Sigmoid colon (tissue), 7 donors: ENCODE results near the gene CWC27. TPM values are rescaled to one million over a fixed set of nuclear protein-coding genes. Genes with fewer than 3 reads are reported as not detected.

ENCODE experiments used
- DNase-seq: peaks from one replicate; pipeline ENCODE4 v3.0.0-alpha.2; 2019
- H3K27ac ChIP-seq, 4 donors: fragments of 200-600 bp; sonication (generic); one replicate each; pipeline ENCODE4 v1.5.1; 2016 to 2019; ENCODE audit warnings: mild to moderate bottlenecking in 1 of 4
- H3K27me3 ChIP-seq, 3 donors: fragments of 200-600 bp; sonication (generic); one replicate each; pipeline ENCODE4 v1.5.1; 2019; ENCODE audit warnings: mild to moderate bottlenecking in 1 of 3
- H3K36me3 ChIP-seq, 4 donors: fragments of 200-600 bp; sonication (generic); one replicate each; pipeline ENCODE4 v1.5.1; 2016 to 2019
- H3K4me1 ChIP-seq, 4 donors: fragments of 200-600 bp; sonication (generic); one replicate each; pipeline ENCODE4 v1.5.1; 2017 to 2019
- H3K4me3 ChIP-seq, 4 donors: fragments of 200-600 bp; sonication (generic); one replicate each; pipeline ENCODE4 v1.5.1; 2017 to 2019; ENCODE audit warnings: mild to moderate bottlenecking in 2 of 4, moderate library complexity in 1 of 4
- H3K9me3 ChIP-seq, 4 donors: fragments of 200-600 bp in 3 of 4; sonication (generic) in 3 of 4; one replicate each; pipeline versions ENCODE4 v1.5.1 to v1.6.1; 2013 to 2019
- EP300 ChIP-seq, 4 donors: sonication (generic); formaldehyde crosslinking; IDR thresholded peaks; one replicate each; pipeline ENCODE4 v1.6.1; 2017; ENCODE audit warnings: antibody characterized with exemption in 4 of 4
- POLR2A ChIP-seq, 2 donors: fragments of 450-650 bp; IDR thresholded peaks; one replicate each; pipeline ENCODE4 v1.6.1; 2016; ENCODE audit warnings: antibody characterized with exemption in 2 of 2, mild to moderate bottlenecking in 2 of 2, moderate library complexity in 2 of 2
- POLR2AphosphoS5 ChIP-seq, 4 donors: sonication (generic); formaldehyde crosslinking; IDR thresholded peaks; one replicate each; pipeline ENCODE4 v1.6.1; 2017; ENCODE audit warnings: antibody characterized with exemption in 4 of 4
- WGBS, 2 donors: extraction: QIAGEN DNeasy Blood & Tissue Kit; methylation state at CpG; one replicate each; pipeline ENCODE4 v1.1.7; 2013; 5-methylcytosine and 5-hydroxymethylcytosine counted together
- intact Hi-C: fragments of 100-400 bp; cut with DNase I; formaldehyde crosslinking; loops from one replicate; pipeline ENCODE4 v1.15.1; 2023
- polyA plus RNA-seq, 3 donors: library from polyadenylated mRNA; stranded (reverse); fragments of 200-250 nt; gene quantifications; one replicate each; pipeline ENCODE4 v1.2.3, GENCODE V29; 2013
- total RNA-seq, 4 donors: library from RNA; depleted of rRNA; stranded (reverse); fragments of >200 nt; gene quantifications; one replicate each; pipeline ENCODE4 v1.1.0, GENCODE V29; 2016
- TF ChIP-seq, protein P1 (sequence below), 4 experiments: fragments of 450-650 bp in 3 of 4; fragments of 200-600 bp in 1 of 4; IDR thresholded peaks; one replicate each; pipeline ENCODE4 v1.5.1; 2016 to 2019; ENCODE audit warnings: antibody characterized with exemption in 4 of 4, mild to moderate bottlenecking in 3 of 4, moderate library complexity in 2 of 4
- donor health status: healthy with polysubstance abuse.
- donor health status: Bipolar disorder and iron deficiency.
- donor health status: healthy.

CWC27 gene
- total and polyA plus RNA-seq, 7 donors, result 11.3 to 27.7 (median 18.9) TPM

DNA sequence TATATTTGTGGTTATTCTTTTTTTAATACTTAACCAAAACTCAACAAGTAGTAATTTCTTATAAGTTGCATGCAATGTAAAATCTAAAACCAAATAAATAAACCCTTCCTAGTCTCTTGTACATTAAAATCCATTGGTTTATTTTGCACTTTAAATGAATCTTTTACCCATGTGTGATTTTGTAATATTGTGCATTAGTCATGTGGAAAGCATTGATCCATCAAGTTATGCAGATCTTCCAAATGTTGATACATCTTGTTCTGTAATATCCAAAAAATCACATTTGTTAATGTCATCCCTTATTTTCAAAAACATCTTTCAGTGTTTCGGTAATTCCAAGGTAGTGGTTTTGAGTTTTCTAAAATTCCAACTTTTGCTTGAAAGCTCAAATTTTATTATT lies 63.3 kb downstream of the CWC27 start:
- H3K27ac ChIP-seq, result no peak overlapping the region
- 99% methylated on average over 1 of the region's 1 CpG for WGBS, 2 donors
- H3K27me3 ChIP-seq, result no peaks in the 10 kb centered on the region
- TF ChIP-seq EP300 (IDR thresholded peaks at IDR 0.05), result no peak
- no peak for TF ChIP-seq POLR2AphosphoS5 (IDR thresholded peaks at IDR 0.05)
- no peak for TF ChIP-seq POLR2A (IDR thresholded peaks at IDR 0.05)
- TF ChIP-seq, protein P1, sequence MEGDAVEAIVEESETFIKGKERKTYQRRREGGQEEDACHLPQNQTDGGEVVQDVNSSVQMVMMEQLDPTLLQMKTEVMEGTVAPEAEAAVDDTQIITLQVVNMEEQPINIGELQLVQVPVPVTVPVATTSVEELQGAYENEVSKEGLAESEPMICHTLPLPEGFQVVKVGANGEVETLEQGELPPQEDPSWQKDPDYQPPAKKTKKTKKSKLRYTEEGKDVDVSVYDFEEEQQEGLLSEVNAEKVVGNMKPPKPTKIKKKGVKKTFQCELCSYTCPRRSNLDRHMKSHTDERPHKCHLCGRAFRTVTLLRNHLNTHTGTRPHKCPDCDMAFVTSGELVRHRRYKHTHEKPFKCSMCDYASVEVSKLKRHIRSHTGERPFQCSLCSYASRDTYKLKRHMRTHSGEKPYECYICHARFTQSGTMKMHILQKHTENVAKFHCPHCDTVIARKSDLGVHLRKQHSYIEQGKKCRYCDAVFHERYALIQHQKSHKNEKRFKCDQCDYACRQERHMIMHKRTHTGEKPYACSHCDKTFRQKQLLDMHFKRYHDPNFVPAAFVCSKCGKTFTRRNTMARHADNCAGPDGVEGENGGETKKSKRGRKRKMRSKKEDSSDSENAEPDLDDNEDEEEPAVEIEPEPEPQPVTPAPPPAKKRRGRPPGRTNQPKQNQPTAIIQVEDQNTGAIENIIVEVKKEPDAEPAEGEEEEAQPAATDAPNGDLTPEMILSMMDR (IDR thresholded peaks at IDR 0.05), result no peak
- intact Hi-C loops, result no loop called here
- no peak overlapping the region for H3K4me3 ChIP-seq
- no peak for DNase-seq
- H3K36me3 ChIP-seq, result no peaks in the 10 kb centered on the region
- peaks cover 0 to 27% (median 11%) of the 10 kb centered on the region in 4 donors for H3K4me1 ChIP-seq
- no peaks in the 10 kb centered on the region for H3K9me3 ChIP-seq

- Histone ChIP-seq H3K9me3 (no peaks in the 10 kb centered on the region), H3K4me3 (no peak overlapping the region), H3K27me3 (no peaks in the 10 kb centered on the region), H3K4me1 (peaks cover 0 to 44% (median 15%) of the 10 kb centered on the region in 4 donors), H3K27ac (no peak overlapping the region), H3K36me3 (no peaks in the 10 kb centered on the region)
- intact Hi-C loops, result no loop called here
- no peak for DNase-seq
- TF ChIP-seq EP300 (IDR thresholded peaks at IDR 0.05) (no peak), POLR2AphosphoS5 (IDR thresholded peaks at IDR 0.05) (no peak), POLR2A (IDR thresholded peaks at IDR 0.05) (no peak)
- TF ChIP-seq, protein P1 (IDR thresholded peaks at IDR 0.05), result no peak
- 75 to 99% methylated on average over 2 of the region's 2 CpGs for WGBS, 2 donors
Measured at GRCh38 chr5:64834037-64834436, 65.3 kb downstream of the CWC27 start.

DNA sequence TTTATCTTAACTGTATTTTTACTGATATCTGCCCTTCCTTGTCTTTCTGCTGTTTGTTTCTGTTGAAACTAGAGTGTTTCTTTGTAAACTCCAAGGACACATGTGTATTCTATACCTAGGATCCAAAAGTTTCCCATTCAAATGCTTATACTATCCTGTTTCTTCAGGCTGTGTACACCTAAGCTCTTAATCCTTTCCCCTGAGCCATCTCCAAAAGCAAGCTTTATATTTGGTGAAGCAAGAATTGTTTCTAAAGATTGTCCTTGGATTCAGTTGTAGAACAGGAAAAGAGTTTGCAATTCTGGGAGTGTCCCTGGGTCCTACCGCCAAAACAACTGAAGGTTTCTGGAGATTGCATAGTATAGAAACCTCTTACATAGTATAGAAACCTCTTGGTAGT lies 65.9 kb downstream of the CWC27 start:
- intact Hi-C loops, result no loop called here
- H3K27ac ChIP-seq, result no peak overlapping the region
- 86 to 93% methylated on average over 1 of the region's 1 CpG for WGBS, 2 donors

GRCh38 chr5:64835266-64835665 lies 66.5 kb downstream of the CWC27 start:
- intact Hi-C loops, result no loop called here
- no peak for DNase-seq
- H3K36me3 ChIP-seq, result no peaks in the 10 kb centered on the region
- no peak for TF ChIP-seq EP300 (IDR thresholded peaks at IDR 0.05)
- TF ChIP-seq POLR2A (IDR thresholded peaks at IDR 0.05), result no peak
- no peak for TF ChIP-seq POLR2AphosphoS5 (IDR thresholded peaks at IDR 0.05)
- TF ChIP-seq, protein P1 (IDR thresholded peaks at IDR 0.05), result no peak
- no peak overlapping the region for H3K4me3 ChIP-seq
- H3K9me3 ChIP-seq, result no peaks in the 10 kb centered on the region
- no peak overlapping the region for H3K27ac ChIP-seq
- peaks cover 0 to 44% (median 15%) of the 10 kb centered on the region in 4 donors for H3K4me1 ChIP-seq
- H3K27me3 ChIP-seq, result no peaks in the 10 kb centered on the region
- WGBS, 2 donors, result 86 to 90% methylated on average over 1 of the region's 1 CpG

More for the DNA sequence above, 65.9 kb downstream of the CWC27 start:
- no peak overlapping the region for H3K4me3 ChIP-seq
- no peak for DNase-seq
- H3K9me3 ChIP-seq, result no peaks in the 10 kb centered on the region
- no peaks in the 10 kb centered on the region for H3K36me3 ChIP-seq
- no peak for TF ChIP-seq POLR2AphosphoS5 (IDR thresholded peaks at IDR 0.05)
- no peak for TF ChIP-seq POLR2A (IDR thresholded peaks at IDR 0.05)
- TF ChIP-seq, protein P1 (IDR thresholded peaks at IDR 0.05), result no peak
- no peak for TF ChIP-seq EP300 (IDR thresholded peaks at IDR 0.05)
- H3K27me3 ChIP-seq, result no peaks in the 10 kb centered on the region
- H3K4me1 ChIP-seq, result peaks cover 0 to 44% (median 15%) of the 10 kb centered on the region in 4 donors

- intact Hi-C loops, result no loop called here
- DNase-seq, result no peak
- Histone ChIP-seq H3K4me3 (no peak overlapping the region), H3K4me1 (peaks cover 0 to 44% (median 15%) of the 10 kb centered on the region in 4 donors), H3K36me3 (no peaks in the 10 kb centered on the region), H3K9me3 (no peaks in the 10 kb centered on the region), H3K27me3 (no peaks in the 10 kb centered on the region), H3K27ac (peak overlapping the region in 3 of 4 donors; percentile 35 to 56 (median 45))
- peak in 1 of 4 donors; percentile 16 for TF ChIP-seq POLR2AphosphoS5 (IDR thresholded peaks at IDR 0.05)
- no peak for TF ChIP-seq POLR2A (IDR thresholded peaks at IDR 0.05)
Measured at GRCh38 chr5:64836190-64836755, 67.5 kb downstream of the CWC27 start.
